ENCODE measurements around the gene NDUFC1.
"Not testable (repeated sequence)": the region's sequence is repeated elsewhere in the genome, so short reads cannot be mapped to it uniquely, and the experiment has no call there.

Gene NDUFC1

DNA sequence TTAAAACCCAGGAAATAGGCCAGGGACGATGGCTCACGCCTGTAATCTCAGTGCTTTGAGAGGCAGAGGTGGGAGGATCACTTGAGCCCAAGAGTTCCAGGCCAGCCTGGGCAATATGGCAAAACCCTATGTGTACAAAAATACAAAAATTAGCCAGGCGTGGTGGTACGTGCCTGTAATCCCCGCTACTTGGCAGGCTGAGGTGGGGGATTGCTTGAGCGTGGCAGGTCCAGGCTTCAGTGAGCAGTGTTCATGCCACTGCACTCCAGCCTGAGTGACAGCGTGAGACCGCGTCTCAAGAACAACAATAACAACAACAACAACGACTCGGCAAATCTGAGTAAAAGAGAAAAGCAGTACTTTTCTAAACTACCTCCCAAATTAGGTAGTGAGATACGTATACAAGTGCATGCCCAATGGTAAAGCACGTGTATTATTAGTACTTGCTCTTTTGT lies 13.0 kb upstream of the NDUFC1 start:
- DNase-seq: no peak
- no peaks in the 10 kb centered on the region for H3K36me3 ChIP-seq (replicated peaks)
- TF ChIP-seq CTCF (IDR thresholded peaks at IDR 0.05; ENCODE audit: low read depth, low read length, missing control alignments): no peak
- no peak overlapping the region for H3K4me3 ChIP-seq (ENCODE audit: low read depth, low read length)
- no peaks in the 10 kb centered on the region for H3K27me3 ChIP-seq (replicated peaks)
- H3K27ac ChIP-seq: no peak overlapping the region
- in situ Hi-C loops (cut with HindIII; ENCODE audit: low pct_ligation_motif_present, low sequenced_read_pairs): no loop called here

DNA sequence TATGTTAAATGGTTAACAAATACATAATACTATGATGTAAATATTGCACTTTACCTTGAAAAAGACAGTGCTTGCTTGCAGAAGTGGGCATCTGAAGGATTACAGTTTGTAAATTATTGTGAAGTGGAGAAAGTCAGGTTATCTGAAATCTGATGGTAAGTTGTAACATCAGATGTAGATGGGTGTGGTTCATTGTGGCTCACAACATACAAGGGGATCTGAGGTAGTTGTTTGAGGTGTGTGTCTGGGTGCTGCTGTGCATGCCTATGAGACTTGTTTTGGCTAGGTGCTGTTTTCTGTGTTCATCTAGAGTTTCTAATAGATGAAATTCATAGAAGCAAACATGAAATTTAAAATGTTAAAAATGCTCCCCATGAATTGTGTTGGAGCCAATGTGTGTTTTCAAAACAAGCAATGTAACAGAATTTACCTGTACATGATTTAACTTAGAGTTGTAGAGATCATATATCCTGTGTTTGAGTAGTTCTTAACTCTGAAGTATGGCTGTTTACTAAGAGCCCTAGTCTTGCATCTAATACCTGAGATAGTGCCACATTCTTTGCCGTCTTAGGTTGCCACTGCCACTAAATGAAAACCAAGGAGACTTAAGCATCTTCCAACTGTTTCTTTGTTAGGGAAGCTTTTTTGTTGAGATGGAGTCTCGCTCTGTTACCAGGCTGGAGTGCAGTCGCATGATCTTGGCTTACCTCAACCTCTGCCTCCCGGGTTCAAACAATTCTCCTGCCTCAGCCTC lies 11.9 kb upstream of the NDUFC1 start:
- in situ Hi-C loops (cut with HindIII; ENCODE audit: low pct_ligation_motif_present, low sequenced_read_pairs): no loop called here
- no peak for DNase-seq
- no peaks in the 10 kb centered on the region for H3K36me3 ChIP-seq (replicated peaks)
- no peak overlapping the region for H3K27ac ChIP-seq
- H3K4me3 ChIP-seq (ENCODE audit: low read depth, low read length): no peak overlapping the region
- no peaks in the 10 kb centered on the region for H3K27me3 ChIP-seq (replicated peaks)
- no peak for TF ChIP-seq CTCF (IDR thresholded peaks at IDR 0.05; ENCODE audit: low read depth, low read length, missing control alignments)

- H3K4me3 ChIP-seq (ENCODE audit: low read depth, low read length); DNase-seq; H3K27ac ChIP-seq; H3K36me3 ChIP-seq (replicated peaks); in situ Hi-C loops (cut with HindIII; ENCODE audit: low pct_ligation_motif_present, low sequenced_read_pairs); H3K27me3 ChIP-seq (replicated peaks): not testable (repeated sequence)
Observed at GRCh38 chr4:139313414-139313813, 11.1 kb upstream of the NDUFC1 start.

- in situ Hi-C loops (cut with HindIII; ENCODE audit: low pct_ligation_motif_present, low sequenced_read_pairs): no loop called here
- DNase-seq: no peak
- TF ChIP-seq CTCF (IDR thresholded peaks at IDR 0.05; ENCODE audit: low read depth, low read length, missing control alignments): no peak
- Histone ChIP-seq H3K27me3 (replicated peaks) (no peaks in the 10 kb centered on the region), H3K27ac (no peak overlapping the region), H3K4me3 (ENCODE audit: low read depth, low read length) (no peak overlapping the region), H3K36me3 (replicated peaks) (no peaks in the 10 kb centered on the region)
Observed at GRCh38 chr4:139312552-139313332, 10.5 kb upstream of the NDUFC1 start.

GRCh38 chr4:139311909-139312308 lies 9.6 kb upstream of the NDUFC1 start:
- DNase-seq: no peak
- H3K4me3 ChIP-seq (ENCODE audit: low read depth, low read length): no peak overlapping the region
- no peak overlapping the region for H3K27ac ChIP-seq
- in situ Hi-C loops (cut with HindIII; ENCODE audit: low pct_ligation_motif_present, low sequenced_read_pairs): no loop called here
- H3K36me3 ChIP-seq (replicated peaks): no peaks in the 10 kb centered on the region
- TF ChIP-seq CTCF (IDR thresholded peaks at IDR 0.05; ENCODE audit: low read depth, low read length, missing control alignments): no peak
- H3K27me3 ChIP-seq (replicated peaks): no peaks in the 10 kb centered on the region

DNA sequence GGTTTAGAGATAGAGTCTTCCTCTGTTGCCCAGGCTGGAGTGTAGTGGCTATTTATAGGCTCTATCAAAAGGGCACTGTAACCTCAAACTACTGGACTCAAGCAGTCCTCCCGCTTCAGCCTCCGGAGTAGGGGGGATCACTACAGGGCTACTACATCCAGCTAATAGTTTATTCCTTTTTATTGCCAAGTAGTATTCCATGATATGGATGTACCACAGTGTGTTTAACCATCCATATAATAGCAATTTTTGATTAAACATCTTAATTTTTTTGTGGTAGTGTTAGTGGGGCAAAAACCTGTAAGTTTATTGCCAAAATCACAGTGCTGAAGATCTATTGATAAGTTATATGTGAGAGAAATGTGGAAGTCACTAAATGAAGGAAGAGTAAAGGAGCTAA lies 2.6 kb upstream of the NDUFC1 start:
- no peak for DNase-seq
- H3K36me3 ChIP-seq (replicated peaks): peaks cover 2% of the 10 kb centered on the region
- H3K27me3 ChIP-seq (replicated peaks): no peaks in the 10 kb centered on the region
- in situ Hi-C loops (cut with HindIII; ENCODE audit: low pct_ligation_motif_present, low sequenced_read_pairs): no loop called here
- H3K27ac ChIP-seq: no peak overlapping the region
- no peak overlapping the region for H3K4me3 ChIP-seq (ENCODE audit: low read depth, low read length)
- TF ChIP-seq CTCF (IDR thresholded peaks at IDR 0.05; ENCODE audit: low read depth, low read length, missing control alignments): no peak

All from brain microvascular endothelial cell (primary cell).